HG02885 (cell line): ENCODE data around the gene CHCHD6.

Source experiments
- ATAC-seq: cut with Tn5 transposase; IDR thresholded peaks from one replicate; pipeline ENCODE4 v1.9.1; 2021; ENCODE audit warnings: mild to moderate bottlenecking; ENCODE audit not compliant: unreplicated experiment, poor library complexity

Gene CHCHD6

DNA sequence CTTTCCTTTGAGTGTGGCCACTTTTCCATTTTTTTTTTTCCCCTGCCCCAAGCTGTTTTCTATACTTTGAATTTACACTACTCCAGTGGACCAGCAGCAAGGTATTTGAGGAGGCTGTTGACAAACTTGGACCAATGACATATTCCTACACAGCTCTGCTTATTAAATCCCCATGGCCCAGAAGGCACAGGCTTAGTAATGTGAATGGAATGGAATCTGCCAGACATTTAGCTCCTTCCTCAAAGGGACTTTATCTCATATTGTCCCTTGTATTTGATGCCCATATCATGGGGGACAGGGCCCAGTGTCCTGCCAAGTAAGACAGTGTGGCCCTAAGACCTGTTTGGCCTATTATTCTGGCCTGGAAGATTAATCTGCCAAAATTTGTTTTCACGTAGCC is 107.5 kb downstream of the CHCHD6 start:
- ATAC-seq = no peak

DNA sequence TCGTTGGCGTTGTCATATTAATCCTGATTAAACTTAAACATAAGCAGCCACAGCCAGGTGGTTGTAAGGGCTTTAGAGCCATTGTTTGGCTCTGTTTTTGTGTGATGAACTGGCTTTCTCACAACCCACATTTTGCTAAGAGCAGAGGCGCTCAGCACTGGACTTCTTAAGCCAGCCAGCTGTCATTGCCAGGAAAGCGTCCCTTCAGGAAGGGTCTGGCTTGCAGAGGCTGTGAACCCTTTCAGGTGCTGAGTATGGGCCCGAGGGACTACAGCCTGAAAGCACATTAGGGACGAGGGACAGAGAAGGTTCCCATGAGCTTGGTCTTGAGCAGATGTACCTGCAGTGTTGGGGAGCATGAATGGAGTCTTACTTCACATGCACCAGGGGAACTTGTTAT is 112.3 kb downstream of the CHCHD6 start:
- no peak for ATAC-seq

GRCh38 chr3:126816986-126817777 is 113.1 kb downstream of the CHCHD6 start:
- no peak for ATAC-seq

DNA sequence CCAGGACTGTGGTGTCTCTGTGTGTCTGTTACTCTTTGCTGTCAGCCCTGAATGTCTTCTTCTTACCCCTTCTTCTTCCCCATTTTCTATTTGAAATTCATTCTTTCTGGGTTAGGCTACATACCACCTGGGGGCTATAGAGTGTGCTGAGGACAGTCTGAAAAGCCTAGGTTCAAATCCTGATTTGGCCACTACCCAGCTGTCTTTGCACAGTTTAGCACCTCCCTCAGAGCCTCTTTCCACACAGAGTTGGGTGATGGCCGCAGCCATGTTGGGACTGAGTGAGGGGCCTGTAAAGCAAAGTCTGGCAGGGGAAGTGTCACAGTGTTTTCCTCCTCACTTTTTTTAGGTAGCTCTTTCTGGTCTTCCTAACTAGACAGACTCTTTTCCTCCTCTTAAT is 113.7 kb downstream of the CHCHD6 start:
- ATAC-seq = no peak

- ATAC-seq = no peak
These were observed 114.5 kb downstream of the CHCHD6 start for GRCh38 chr3:126818400-126819095.

DNA sequence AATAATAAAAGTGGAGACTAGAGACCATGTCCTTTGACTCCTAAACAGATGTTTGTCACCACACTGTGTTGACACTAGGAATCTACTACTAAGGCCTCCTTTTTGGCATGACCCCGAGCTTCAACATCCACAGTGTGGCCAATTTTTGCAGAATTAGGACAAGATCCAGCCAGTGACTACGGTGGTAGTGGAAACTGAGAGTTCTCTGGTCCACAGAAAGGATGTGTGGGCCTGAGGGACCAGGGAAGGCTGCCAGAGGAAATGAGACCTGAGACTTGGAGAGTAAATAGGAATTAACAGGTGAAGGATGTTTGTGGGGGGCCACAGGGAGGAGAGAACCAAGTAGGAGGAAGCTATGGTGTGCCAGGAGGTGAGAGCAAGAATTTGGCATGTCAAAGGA is 122.7 kb downstream of the CHCHD6 start:
- no peak for ATAC-seq

DNA sequence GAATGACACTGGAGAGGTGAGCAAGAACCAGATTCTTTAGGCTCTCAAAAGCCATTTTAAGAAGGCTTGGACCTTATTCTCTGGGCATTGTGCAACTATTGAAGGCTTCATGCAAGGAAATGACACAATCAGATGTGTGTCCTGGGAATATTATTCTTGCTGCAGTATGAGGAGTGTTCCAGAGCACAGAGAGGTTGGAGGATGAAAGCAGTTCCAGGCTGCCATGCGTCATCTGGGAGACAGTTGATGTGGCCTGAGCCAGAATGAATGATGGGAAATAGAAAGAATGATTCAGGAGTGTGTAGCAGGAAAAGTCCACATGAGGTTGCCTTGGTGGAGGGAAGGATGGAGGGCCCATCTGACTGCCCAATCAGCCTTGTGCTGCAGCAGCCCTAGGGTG is 123.1 kb downstream of the CHCHD6 start:
- no peak for ATAC-seq

- no peak for ATAC-seq
These were observed 124.3 kb downstream of the CHCHD6 start for GRCh38 chr3:126828306-126828705.

GRCh38 chr3:126832933-126833332 is 128.9 kb downstream of the CHCHD6 start:
- ATAC-seq = no peak

DNA sequence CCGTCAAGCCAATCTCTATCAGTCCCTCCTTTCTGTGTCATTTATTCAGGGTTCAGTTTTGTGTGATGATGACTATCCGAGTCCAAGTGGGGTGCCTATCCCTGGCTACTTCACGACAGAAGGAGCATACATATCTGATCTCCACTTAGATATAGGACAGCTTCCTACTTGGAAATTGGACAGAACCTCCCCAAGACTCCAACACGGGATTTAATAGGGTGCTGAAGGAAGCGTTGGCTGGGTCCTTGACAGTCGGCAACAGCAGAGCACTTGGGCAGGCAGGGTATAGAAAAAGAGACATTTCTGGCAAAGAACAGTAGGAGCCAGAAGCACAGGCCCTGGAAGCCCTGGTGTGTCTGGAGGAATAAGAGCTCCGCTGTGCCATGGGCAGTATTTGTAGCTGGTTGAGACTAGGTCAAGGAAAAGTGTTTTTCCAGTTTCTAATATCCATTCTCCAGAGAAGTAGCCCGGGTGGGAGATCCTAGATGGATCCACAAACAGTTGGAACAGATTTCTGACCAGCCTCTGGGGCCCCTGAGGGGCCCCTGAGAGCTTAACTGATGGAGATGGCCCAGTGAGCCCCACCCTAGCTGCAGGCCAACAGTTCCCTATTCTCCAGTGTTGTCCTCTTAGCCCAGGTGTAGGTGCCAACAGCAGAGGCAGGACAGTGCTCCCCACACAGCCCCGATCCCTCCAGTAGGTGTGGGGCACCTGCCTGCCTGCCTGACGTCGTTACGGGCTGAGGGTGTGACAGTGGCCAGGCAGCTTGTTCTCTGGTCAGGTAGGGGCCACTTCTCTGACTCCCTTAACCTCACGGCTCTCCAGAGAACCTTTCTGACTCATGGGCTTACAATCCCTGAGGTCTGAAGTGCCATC is 130.8 kb downstream of the CHCHD6 start:
- ATAC-seq = no peak

- no peak for ATAC-seq
These were observed 131.6 kb downstream of the CHCHD6 start for GRCh38 chr3:126835472-126836219.

GRCh38 chr3:126836220-126836860 is 132.3 kb downstream of the CHCHD6 start:
- no peak for ATAC-seq

GRCh38 chr3:126837773-126838172 is 133.7 kb downstream of the CHCHD6 start:
- ATAC-seq = no peak

- no peak for ATAC-seq
These were observed 142.1 kb downstream of the CHCHD6 start for GRCh38 chr3:126845920-126846715.

DNA sequence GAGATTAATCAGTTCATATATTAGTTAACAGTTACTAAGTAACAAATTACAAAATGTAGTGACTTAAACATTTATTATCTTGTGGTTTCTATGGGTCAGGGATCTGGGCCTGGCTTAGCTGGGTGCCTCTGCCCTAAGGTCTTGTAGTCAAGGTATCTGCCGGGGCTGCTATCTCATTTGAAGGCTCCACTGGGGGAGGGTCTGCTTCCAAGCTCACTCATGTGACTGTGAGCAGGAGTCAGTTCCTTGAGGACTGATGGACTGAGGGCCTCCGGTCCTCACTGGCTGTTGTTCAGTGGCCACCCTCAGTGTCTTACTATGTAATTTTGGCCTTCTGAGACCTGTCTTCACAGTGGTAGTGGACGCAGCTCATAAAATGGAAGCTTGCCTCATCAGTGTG is 143.0 kb downstream of the CHCHD6 start:
- ATAC-seq = no peak

DNA sequence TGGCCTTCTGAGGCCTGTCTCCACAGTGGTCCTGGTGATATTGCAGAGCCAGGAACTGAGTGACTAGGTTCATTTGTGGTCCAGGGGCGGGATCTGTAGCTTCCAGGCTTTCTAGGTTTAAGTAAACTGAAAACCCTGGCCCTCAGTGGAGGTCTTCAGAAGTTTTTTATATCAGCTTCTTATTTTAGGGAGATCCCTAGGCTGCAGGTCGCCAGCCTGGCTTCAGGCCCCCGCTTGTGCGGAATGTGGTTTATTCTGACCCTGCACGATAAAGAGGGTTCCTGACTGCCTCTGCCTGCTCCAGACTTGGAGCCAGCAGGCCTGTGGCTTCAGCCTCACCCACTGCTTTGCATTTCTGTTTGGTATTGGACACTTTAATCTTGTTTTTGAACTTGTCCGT is 145.0 kb downstream of the CHCHD6 start:
- no peak for ATAC-seq

- ATAC-seq = no peak
These were observed 145.7 kb downstream of the CHCHD6 start for GRCh38 chr3:126849768-126850167.

DNA sequence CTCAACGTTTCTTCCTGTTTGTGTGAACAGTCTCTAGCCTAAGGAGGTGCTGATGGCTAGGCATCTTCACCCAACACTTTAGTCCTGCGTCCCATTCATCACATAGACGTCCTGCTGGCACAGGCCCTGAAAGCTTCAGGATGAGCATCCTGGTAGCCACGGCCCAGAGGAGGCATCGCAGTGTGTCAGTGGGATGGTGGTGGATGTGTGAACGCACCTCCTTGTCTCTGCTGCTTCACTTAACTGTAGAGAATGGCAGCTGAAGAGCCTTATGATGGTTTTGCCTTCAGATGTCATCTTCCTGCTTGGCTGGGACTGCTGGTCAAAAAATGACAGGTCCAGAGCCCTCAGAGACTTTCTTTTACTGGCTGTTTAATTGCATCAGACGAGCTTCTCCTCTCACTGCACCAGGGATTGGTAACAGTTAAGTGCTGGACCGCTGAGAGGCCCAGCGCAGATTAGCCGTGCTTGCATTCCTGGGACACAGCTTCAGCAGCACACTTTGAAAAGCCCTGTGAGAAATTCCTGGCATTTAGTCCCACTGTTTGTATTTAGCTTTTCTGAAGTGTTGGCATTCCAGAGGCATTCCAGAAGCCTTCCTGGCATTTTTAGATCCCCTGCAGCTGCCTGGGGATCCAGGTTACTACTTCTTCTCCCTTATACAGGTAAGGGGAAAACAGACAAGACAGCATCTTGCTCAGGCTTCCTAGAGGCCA is 146.5 kb downstream of the CHCHD6 start:
- no peak for ATAC-seq
